Measurements from ENCODE around the gene TSPAN2. TPM values are rescaled to one million over a fixed set of nuclear protein-coding genes. Genes with fewer than 3 reads are reported as not detected.

Gene TSPAN2
- total RNA-seq, 4 donors from 2014 or later: 10.8 to 16.4 (median 11.7) TPM

DNA sequence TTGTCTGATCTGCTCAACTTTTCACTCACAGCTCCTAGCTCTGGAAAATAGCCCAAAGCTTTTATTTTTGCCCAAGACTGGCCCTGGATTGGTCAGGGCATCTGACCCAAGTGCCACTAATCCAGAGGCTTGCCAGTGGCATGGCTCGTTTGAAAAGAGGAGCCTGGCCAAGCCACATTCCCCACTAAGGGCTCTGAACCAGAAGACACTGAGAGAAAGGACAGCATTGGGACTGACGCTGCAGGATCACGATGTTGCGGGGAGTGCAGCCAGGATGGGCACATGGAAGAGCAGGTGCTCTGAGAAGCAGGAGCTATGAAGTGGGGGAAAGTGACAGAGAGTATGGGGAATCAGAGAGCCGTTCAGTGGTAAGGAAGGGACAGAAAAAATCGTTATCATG lies 44.9 kb upstream of the TSPAN2 start:
- TF ChIP-seq POLR2AphosphoS5 (IDR thresholded peaks at IDR 0.05) (no peak), POLR2A (IDR thresholded peaks at IDR 0.05) (no peak)

DNA sequence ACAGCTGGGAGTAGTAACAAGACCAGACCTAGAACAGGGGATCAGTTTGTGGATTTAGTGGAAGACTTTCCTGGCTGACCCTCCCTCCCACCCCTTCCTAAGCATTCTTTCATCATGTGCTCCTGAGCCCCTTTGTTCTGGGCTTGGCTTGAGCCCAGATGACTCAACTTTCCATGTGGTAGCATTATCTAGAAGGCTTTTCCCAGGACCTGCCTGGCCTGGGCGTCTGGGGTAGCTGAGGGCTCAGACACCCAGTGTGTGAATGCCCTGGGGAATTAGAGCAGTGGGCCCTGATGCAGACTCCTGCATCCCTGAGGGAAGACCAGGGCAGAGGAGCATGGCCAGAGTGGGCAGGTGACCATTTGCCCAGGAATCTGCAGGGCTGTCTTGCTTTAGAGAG lies 44.1 kb upstream of the TSPAN2 start:
- H3K27me3 ChIP-seq: no peaks in the 10 kb centered on the region
- no peaks in the 10 kb centered on the region for H3K36me3 ChIP-seq
- no peaks in the 10 kb centered on the region for H3K9me3 ChIP-seq
- intact Hi-C loops (cut with DNase I; ENCODE audit: low total_unique reads): no loop called here
- in situ Hi-C loops (cut with MboI; ENCODE audit: low pct_ligation_motif_present in 1 of 4, low pct_unique_long_range_greater_than_20kb in 1 of 4, low sequenced_read_pairs in 3 of 4): loop anchor here in 3 of 4 donors (25.0 kb wide), 3 partner anchors 329 to 629 kb away; partner anchors contain the start of gene CASQ2 (in 2 of the 3)
- 83% methylated on average over 1 of the region's 1 CpG; no CpG with 5 or more reads in 1 of the 2 donors for WGBS, 2 donors (ENCODE audit: low coverage in 1 of 2)
- no peak overlapping the region for H3K27ac ChIP-seq
- no peak overlapping the region for H3K4me3 ChIP-seq
- TF ChIP-seq POLR2A (IDR thresholded peaks at IDR 0.05): no peak
- TF ChIP-seq, protein P1, sequence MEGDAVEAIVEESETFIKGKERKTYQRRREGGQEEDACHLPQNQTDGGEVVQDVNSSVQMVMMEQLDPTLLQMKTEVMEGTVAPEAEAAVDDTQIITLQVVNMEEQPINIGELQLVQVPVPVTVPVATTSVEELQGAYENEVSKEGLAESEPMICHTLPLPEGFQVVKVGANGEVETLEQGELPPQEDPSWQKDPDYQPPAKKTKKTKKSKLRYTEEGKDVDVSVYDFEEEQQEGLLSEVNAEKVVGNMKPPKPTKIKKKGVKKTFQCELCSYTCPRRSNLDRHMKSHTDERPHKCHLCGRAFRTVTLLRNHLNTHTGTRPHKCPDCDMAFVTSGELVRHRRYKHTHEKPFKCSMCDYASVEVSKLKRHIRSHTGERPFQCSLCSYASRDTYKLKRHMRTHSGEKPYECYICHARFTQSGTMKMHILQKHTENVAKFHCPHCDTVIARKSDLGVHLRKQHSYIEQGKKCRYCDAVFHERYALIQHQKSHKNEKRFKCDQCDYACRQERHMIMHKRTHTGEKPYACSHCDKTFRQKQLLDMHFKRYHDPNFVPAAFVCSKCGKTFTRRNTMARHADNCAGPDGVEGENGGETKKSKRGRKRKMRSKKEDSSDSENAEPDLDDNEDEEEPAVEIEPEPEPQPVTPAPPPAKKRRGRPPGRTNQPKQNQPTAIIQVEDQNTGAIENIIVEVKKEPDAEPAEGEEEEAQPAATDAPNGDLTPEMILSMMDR (IDR thresholded peaks at IDR 0.05): no peak
- DNase-seq: no peak
- H3K4me1 ChIP-seq: peaks cover 0 to 3% (median 0%) of the 10 kb centered on the region in 4 donors

More for the DNA sequence above, 44.9 kb upstream of the TSPAN2 start:
- WGBS, 2 donors (ENCODE audit: low coverage in 1 of 2): 74 to 84% methylated on average over 2 to 6 of the region's 6 CpGs
- intact Hi-C loops (cut with DNase I; ENCODE audit: low total_unique reads) (no loop called here), in situ Hi-C loops (cut with MboI; ENCODE audit: low pct_ligation_motif_present in 1 of 4, low pct_unique_long_range_greater_than_20kb in 1 of 4, low sequenced_read_pairs in 3 of 4) (loop anchor here in 3 of 4 donors (25.0 kb wide), 3 partner anchors 328 to 628 kb away; partner anchors contain the start of gene CASQ2 (in 2 of the 3))
- no peak overlapping the region for H3K4me3 ChIP-seq
- peaks cover 0 to 3% (median 1%) of the 10 kb centered on the region in 4 donors for H3K4me1 ChIP-seq
- H3K27me3 ChIP-seq: no peaks in the 10 kb centered on the region
- no peaks in the 10 kb centered on the region for H3K36me3 ChIP-seq
- H3K9me3 ChIP-seq: no peaks in the 10 kb centered on the region
- peak overlapping the region; percentile 5 to 12 (median 8) for H3K27ac ChIP-seq
- no peak for DNase-seq

DNA sequence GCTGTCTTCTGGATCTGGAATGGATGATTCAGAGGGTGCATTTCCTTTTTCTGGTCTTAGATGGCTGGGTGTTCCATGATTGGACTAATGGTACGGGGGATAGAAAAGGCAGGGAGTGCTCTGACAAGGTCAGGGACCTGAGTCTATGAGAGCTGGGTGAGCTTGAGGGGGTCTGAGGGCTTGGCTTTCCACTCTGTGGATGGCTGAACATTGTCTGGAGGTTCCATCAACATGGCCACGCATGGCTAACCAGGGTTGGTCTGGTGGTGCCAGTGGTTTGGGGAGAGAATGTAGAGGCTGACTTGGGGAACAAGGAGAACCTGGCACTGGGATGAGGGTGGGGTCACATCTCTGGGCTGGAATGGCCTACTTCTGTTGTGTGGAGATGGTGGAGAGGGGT lies 41.5 kb upstream of the TSPAN2 start:
- 77 to 100% methylated on average over 1 to 2 of the region's 2 CpGs for WGBS, 2 donors (ENCODE audit: low coverage in 1 of 2)
- TF ChIP-seq POLR2AphosphoS5 (IDR thresholded peaks at IDR 0.05) (no peak), EP300 (IDR thresholded peaks at IDR 0.05; ENCODE audit: low read depth) (no peak), POLR2A (IDR thresholded peaks at IDR 0.05) (no peak)
- TF ChIP-seq, protein P1 (IDR thresholded peaks at IDR 0.05): no peak
- Histone ChIP-seq H3K9me3 (no peaks in the 10 kb centered on the region), H3K27ac (no peak overlapping the region), H3K36me3 (no peaks in the 10 kb centered on the region), H3K27me3 (no peaks in the 10 kb centered on the region), H3K4me3 (no peak overlapping the region), H3K4me1 (peaks cover 0 to 3% (median 0%) of the 10 kb centered on the region in 4 donors)
- intact Hi-C loops (cut with DNase I; ENCODE audit: low total_unique reads) (no loop called here), in situ Hi-C loops (cut with MboI; ENCODE audit: low pct_ligation_motif_present in 1 of 4, low pct_unique_long_range_greater_than_20kb in 1 of 4, low sequenced_read_pairs in 3 of 4) (loop anchor here in 3 of 4 donors (25.0 kb wide), 3 partner anchors 332 to 632 kb away; partner anchors contain the start of gene CASQ2 (in 2 of the 3))
- no peak for DNase-seq

DNA sequence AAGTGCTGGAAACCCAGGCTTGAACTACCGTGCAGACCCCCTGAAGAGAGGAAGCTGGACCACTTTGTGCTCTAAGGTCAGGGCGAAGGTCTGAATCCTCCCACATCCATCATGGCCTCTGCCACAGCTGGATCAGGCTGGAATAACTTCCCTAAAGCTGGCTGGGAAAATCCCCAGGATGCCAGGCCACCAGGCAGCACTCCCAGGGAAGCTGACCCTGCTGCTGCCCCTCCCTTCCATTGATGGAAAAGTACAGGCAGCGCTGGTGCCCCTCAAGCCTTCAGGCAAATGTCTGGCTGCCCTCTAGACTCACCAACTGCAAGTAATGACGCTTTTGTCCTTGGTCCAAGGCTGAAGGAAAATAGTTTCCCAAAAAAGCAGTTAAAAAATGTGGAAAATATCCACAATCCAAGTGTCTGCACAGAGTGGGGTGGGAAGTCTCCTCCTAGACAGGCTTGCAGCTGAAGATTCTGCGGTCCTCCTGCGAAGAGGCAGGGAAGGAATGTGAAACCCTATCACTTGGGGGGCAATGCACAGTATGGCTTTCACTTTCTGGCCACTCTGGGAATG lies 39.9 kb upstream of the TSPAN2 start:
- DNase-seq: no peak
- in situ Hi-C loops (cut with MboI; ENCODE audit: low pct_ligation_motif_present in 1 of 4, low pct_unique_long_range_greater_than_20kb in 1 of 4, low sequenced_read_pairs in 3 of 4): loop anchor here in 3 of 4 donors (25.0 kb wide), 3 partner anchors 333 to 633 kb away; partner anchors contain the start of gene CASQ2 (in 2 of the 3)
- H3K9me3 ChIP-seq: no peaks in the 10 kb centered on the region
- WGBS, 2 donors (ENCODE audit: low coverage in 1 of 2): 74% methylated on average over 6 of the region's 6 CpGs; no CpG with 5 or more reads in 1 of the 2 donors
- H3K27ac ChIP-seq: no peak overlapping the region
- no peaks in the 10 kb centered on the region for H3K4me1 ChIP-seq
- no peaks in the 10 kb centered on the region for H3K36me3 ChIP-seq
- TF ChIP-seq POLR2AphosphoS5 (IDR thresholded peaks at IDR 0.05) (no peak), EP300 (IDR thresholded peaks at IDR 0.05; ENCODE audit: low read depth) (no peak), POLR2A (IDR thresholded peaks at IDR 0.05) (no peak)
- TF ChIP-seq, protein P1 (IDR thresholded peaks at IDR 0.05): no peak
- H3K27me3 ChIP-seq: no peaks in the 10 kb centered on the region
- intact Hi-C loops (cut with DNase I; ENCODE audit: low total_unique reads): no loop called here
- no peak overlapping the region for H3K4me3 ChIP-seq
